ENCODE measurements around the gene C1S.
"Not testable (repeated sequence)": the region's sequence is repeated elsewhere in the genome, so short reads cannot be mapped to it uniquely, and the experiment has no call there.

The C1S gene

DNA sequence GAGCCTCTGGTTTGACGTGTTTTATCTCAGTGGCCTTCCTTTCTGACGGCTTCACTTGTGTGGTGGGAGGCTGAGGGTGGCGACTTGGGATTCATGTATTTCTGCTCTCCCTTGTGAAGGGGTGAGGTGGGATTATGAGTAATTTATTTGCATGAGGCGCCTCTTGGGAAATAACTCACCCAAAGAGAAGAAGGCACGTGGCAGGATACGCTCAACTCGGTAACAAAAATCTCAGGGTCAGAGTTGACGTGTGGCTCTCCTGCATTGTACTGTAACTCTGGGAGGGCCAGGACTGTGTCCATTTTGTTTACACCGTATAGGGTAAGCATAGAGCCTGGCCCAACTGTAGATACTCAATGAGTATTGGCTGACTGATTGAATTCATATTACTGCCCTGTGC is 14.6 kb upstream of the C1S start:
- DNase-seq (ENCODE audit: extremely low read depth in 1 of 2, low read depth in 1 of 2) = no peak

DNA sequence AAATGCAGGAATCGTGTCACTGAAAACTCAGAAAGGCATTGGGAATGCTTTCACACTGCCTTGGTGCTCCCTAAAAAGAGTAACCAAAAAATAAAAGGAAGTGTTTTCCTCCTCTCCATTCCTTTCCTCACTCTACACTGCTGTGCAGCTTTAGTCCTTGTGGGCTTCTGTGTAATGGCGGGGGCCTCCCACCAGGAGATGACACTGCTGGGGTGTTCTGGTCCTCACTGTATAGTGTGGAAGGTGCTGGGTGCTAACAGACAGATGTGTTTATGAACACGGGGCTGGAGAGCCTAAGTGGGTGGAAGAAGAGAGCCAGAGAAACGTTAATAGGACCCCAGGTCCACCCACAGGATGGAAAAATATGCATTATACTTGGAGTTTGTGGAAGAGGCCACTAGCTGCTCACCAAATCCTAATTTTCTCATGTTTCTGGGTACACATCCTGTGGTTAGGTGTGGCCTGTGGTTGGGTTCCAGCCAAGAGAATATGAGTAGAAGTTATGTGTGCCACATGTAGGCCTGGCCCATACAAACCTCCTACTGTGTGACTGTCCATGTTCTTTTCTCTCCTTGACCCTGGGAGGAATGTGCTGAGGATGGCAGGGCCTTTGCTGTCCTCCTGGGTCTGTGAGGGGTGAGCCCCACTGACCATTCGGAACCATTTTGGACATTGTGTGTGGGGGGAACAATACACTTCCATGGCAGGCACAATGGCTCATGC is 14.0 kb upstream of the C1S start:
- no peak for DNase-seq (ENCODE audit: extremely low read depth in 1 of 2, low read depth in 1 of 2)

DNA sequence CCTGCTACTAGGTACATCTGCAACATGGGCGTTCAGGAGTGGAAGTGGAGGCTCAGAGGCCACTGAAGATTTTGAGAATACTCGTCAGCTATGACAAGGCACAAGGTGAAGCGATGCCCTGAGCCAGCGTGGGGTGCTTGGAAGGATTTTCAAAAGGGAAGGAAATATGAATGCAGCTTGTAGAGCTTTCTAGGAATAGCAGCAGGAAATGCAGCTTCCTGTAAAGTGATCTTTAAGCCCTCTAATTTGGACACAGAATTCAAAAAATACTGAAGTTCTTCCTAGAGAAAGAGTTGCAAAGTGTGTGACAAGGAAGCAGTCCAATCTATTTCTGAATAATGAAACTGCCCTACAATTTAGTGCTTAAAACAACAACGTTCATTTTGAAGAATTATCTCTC is 13.2 kb upstream of the C1S start:
- DNase-seq (ENCODE audit: extremely low read depth in 1 of 2, low read depth in 1 of 2) = no peak

GRCh38 chr12:7049445-7049951 is 11.0 kb upstream of the C1S start:
- DNase-seq (ENCODE audit: extremely low read depth in 1 of 2, low read depth in 1 of 2) = not testable (repeated sequence)

DNA sequence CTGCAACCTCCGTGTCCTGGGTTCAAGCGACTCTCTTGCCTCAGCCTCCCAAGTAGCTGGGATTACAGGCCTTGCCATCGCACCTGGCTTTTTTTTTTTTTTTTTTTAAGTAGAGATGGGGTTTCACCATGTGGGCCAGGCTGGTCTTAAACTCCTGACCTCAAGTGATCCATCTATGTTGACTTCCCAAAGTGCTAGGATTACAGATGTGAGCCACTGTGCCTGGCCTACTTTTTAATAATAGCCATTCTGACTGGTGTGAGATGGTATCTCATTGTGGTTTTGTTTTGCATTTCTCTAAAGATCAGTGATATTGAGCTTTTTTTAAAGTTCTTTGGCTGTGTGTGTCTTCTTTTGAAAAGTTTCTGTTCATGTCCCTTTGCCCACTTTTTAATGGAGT is 10.5 kb upstream of the C1S start:
- not testable (repeated sequence) for DNase-seq (ENCODE audit: extremely low read depth in 1 of 2, low read depth in 1 of 2)

DNA sequence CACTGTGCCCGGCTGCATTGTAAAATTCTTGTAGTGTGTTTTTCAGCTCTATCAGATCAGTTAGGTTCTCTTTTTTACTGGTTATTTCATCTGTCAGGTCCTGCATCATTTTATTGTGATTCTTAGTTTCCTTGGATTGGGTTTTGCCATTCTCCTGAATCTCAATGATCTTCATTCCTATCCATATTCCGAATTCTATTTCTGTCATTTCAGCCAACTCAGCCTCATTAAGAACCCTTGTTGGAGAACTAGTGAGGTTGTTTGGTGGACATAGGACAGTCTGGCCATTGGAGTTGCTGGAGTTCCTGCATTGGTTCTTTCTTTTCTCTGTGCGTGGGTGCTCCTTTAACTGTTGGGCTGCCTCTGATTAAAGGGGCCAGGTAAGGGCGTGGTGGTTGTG is 5.6 kb upstream of the C1S start:
- no peak for DNase-seq (ENCODE audit: extremely low read depth in 1 of 2, low read depth in 1 of 2)

- DNase-seq (ENCODE audit: extremely low read depth in 1 of 2, low read depth in 1 of 2) = not testable (repeated sequence)
Measured at GRCh38 chr12:7055736-7056135, 4.8 kb upstream of the C1S start.

DNA sequence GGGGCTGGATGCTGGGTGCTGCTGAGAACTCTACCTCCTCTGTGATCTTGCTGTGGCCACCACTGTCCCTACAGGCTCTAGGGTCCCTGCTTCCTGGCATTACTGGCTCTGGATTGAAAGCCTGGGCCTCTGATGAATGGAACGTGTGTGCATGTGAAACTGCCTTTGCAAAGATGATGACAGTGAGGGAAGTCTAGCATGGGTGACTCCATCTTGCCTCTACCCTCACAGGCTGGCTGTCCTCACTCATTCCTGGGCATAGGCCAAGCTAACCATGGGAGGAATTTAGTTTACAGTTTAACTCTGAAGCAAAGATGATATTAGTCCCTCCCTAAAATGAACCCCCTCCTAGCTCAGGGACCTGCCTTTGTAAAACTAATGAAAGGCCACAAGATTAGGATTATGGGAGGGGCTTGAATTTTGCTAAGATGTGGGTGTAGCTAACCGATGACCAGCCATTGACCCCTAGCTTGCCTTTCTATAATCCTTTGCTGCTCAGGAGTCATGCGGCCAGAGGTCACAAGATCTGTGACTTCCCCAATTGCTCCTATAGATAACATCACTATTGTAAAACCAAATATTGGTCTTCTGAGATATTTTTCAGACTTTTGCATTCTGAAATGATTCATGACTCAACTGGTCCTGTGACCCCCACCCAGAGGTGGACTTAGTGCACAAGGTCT is 2.2 kb upstream of the C1S start:
- no peak for DNase-seq (ENCODE audit: extremely low read depth in 1 of 2, low read depth in 1 of 2)

DNA sequence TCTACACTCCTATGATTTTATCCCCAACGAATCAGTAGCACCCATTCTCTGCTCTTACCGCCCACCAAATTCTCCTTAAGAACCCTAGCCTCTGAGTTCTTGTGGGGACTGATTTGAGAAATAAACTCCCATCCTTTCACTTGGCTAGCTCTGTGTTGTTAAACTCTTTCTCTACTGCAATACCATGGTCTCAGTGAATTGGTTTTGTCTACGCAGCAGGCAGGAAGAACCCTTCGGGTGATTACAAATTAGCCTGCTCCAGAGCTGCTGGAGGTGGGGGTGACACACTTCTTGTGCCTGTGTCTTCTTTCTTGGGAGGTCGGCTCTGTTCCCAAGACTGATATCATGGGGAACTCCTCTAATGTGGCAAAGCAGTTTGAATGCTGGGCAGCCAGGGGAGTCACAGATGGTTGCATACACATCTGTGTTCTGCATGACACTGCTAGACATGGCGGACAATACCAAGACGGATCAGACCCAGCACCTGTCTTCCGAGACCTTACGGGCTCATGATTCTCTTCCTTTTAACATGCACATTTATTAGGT is 1.6 kb upstream of the C1S start:
- no peak for DNase-seq (ENCODE audit: extremely low read depth in 1 of 2, low read depth in 1 of 2)

GRCh38 chr12:7059780-7060179 is 738 bp upstream of the C1S start:
- DNase-seq (ENCODE audit: extremely low read depth in 1 of 2, low read depth in 1 of 2) = no peak

GRCh38 chr12:7061138-7061537 is 620 bp downstream of the C1S start:
- DNase-seq (ENCODE audit: extremely low read depth in 1 of 2, low read depth in 1 of 2) = no peak

DNA sequence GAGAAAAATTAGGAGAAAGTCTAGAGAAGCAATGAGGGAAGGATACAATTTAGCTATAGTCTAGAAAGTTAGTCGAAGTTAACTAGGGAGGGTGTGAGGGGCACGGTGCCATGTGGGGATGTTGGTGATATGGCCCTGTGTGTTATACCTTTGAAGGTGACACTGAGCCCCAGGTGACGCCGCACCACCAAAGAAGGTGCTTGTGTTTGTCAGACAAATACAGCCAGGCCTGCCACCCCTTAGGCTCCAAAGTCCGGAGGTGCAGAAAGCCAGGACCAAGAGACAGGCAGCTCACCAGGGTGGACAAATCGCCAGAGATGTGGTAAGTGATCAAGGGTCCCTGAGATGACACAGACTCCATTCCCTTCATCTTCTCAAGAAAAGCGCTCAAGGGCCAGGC is 1.1 kb downstream of the C1S start:
- DNase-seq (ENCODE audit: extremely low read depth in 1 of 2, low read depth in 1 of 2) = no peak

DNA sequence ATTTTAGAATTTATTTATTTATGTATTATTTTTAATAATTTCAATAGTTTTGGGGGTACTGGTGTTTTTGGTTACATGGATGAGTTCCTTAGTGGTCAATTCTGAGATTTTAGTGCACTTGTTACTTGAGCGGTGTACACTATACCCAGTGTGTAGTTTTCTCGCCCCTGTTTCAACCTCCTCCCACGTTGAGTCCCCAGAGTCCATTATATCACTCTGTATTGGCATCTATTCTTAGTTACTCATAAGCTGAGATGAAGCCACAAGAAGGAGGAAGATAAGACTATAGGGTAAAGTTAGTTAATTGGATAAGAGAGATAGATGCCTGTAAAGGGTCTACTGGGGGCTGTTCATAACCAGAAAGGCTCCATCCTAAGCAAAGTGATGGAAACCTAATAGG is 4.0 kb downstream of the C1S start:
- no peak for DNase-seq (ENCODE audit: extremely low read depth in 1 of 2, low read depth in 1 of 2)

- DNase-seq (ENCODE audit: extremely low read depth in 1 of 2, low read depth in 1 of 2) = no peak
Measured at GRCh38 chr12:7065073-7065623, 4.6 kb downstream of the C1S start.

DNA sequence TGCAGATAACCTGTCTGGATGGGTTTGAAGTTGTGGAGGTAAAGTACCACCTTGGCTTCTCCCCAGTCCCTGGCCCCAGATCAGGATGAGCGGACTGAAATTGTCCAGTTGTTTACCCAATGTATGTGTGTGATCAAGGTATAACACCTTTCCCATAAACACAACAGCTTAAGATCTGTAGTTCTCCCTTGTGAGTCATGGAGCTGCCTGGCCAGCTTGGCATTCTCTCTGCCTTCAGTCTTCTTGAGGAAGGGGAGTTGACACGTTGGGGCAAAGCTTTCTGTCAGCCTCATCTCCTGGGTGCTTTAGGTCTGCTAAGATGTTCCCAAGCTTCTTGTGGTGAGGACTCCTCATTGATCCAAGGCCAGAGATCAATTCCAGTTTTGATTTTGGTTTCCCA is 6.1 kb downstream of the C1S start:
- no peak for DNase-seq (ENCODE audit: extremely low read depth in 1 of 2, low read depth in 1 of 2)

GRCh38 chr12:7067096-7067495 is 6.6 kb downstream of the C1S start:
- DNase-seq (ENCODE audit: extremely low read depth in 1 of 2, low read depth in 1 of 2) = no peak

DNA sequence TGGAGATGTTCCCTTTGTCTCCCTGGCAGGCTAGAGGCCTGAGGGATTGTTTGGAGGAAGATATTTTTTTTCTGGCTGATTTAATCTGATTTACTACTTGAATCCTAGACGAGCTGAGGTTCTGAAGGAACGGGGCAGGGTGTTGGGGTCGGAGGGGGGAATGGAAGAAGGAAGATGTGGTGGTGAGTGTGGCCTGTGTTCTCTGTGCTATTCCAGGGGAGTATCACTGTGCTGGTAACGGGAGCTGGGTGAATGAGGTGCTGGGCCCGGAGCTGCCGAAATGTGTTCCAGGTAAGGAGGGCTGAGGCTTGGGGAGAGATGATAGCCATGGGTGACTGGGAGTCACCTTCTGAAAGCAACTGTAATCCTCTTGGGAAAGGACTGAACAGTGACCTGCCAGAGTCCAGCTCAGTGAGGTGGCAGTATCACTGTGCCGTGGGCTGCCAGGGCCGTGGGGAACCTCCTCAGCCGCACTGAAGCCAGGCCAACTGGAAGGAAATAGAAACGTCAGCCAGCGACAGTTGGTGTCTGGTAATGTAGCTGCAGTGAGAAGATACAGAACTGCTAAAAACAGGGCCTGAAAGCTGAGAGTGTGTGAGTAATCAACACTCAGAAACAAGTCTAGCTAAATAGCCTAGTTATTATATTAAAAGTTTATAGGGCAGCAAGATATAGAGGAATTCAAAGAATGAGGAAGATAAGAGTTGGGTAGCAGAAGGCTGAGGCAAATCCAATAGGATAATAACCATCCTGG is 7.9 kb downstream of the C1S start:
- DNase-seq (ENCODE audit: extremely low read depth in 1 of 2, low read depth in 1 of 2) = no peak

DNA sequence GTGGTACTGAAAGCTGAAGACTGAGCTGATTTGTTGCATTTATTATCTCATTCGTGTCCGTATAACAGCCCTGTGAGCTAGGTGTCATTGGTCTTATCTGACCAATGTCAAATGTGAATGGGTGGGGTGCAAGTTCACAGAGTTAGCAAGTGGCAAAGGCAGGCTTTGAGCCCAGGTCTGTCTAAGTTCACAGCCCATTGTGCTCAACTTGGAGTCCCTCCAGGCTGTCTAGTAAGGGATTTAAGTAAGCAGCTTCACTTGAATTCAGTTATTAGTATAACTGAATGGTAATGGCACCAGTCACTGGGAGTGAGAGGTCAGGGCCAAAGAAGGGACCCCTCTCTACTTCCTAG is 8.5 kb downstream of the C1S start:
- DNase-seq (ENCODE audit: extremely low read depth in 1 of 2, low read depth in 1 of 2) = no peak

GRCh38 chr12:7069386-7069785 is 8.9 kb downstream of the C1S start:
- no peak for DNase-seq (ENCODE audit: extremely low read depth in 1 of 2, low read depth in 1 of 2)

DNA sequence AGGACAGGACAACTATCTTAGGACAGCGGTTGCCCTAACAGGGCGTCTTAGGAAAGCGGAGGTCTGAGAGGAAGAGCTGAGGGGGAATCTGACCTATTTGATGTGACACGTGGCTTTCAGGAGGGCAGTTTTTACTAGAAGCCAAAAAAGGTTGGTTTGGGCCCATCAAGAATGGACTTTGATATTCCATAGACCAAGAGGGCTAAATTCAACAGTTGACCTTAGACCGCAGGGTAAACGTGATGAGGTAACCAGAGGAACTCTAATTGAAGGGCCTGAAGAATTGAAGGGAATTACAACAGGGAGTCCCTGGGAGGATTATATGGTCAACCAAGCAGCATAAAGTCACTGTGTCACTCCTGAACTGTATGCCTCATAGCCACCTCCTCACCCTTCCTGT is 11.5 kb downstream of the C1S start:
- no peak for DNase-seq (ENCODE audit: extremely low read depth in 1 of 2, low read depth in 1 of 2)

DNA sequence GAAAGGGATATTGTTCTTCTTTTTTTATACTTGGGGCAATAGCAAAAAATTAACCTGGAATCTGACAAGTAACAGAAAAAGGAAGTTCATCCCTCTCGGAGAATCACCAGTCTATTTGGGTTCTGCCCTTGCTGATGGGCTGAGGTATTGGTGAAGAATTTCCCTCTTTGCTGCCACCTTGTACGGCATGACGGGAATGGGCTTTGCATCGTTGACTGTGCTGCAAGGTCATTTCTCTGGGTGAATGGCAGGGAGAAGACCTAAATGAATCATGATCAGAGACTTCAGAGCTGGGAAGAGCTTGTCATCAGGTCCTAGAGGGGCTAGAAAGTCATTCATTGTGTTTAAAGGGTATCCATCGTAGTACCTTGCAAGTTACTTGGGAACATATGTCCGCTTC is 12.0 kb downstream of the C1S start:
- DNase-seq (ENCODE audit: extremely low read depth in 1 of 2, low read depth in 1 of 2) = no peak
